ENCODE measurements around the gene PIPOX. TPM values are rescaled to one million over a fixed set of nuclear protein-coding genes. Genes with fewer than 3 reads are reported as not detected.

PIPOX gene
- total and polyA plus RNA-seq, 8 donors: 1.1 to 3.3 (median 2.2) TPM

GRCh38 chr17:29024316-29024952, 18.5 kb upstream of the PIPOX start:
- Histone ChIP-seq H3K36me3 (no peaks in the 10 kb centered on the region), H3K27ac (no peak overlapping the region), H3K4me1 (peaks cover 0 to 7% of the 10 kb centered on the region in 2 donors), H3K9me3 (no peaks in the 10 kb centered on the region), H3K4me3 (no peak overlapping the region), H3K27me3 (peaks cover 14 to 55% of the 10 kb centered on the region in 2 donors)
- DNase-seq (no peak), ATAC-seq (no peak)
- TF ChIP-seq CTCF (IDR thresholded peaks at IDR 0.05): no peak
- intact Hi-C loops (cut with DNase I): no loop called here

GRCh38 chr17:29031488-29031887, 11.5 kb upstream of the PIPOX start:
- Histone ChIP-seq H3K9me3 (peaks cover 0 to 17% of the 10 kb centered on the region in 2 donors), H3K4me1 (peaks cover 0 to 3% of the 10 kb centered on the region in 2 donors), H3K27ac (no peak overlapping the region), H3K4me3 (no peak overlapping the region), H3K36me3 (no peaks in the 10 kb centered on the region), H3K27me3 (peaks cover 6 to 69% of the 10 kb centered on the region in 2 donors)
- DNase-seq: no peak
- TF ChIP-seq CTCF (IDR thresholded peaks at IDR 0.05): no peak
- intact Hi-C loops (cut with DNase I): no loop called here
- ATAC-seq: peak; percentile 23

DNA sequence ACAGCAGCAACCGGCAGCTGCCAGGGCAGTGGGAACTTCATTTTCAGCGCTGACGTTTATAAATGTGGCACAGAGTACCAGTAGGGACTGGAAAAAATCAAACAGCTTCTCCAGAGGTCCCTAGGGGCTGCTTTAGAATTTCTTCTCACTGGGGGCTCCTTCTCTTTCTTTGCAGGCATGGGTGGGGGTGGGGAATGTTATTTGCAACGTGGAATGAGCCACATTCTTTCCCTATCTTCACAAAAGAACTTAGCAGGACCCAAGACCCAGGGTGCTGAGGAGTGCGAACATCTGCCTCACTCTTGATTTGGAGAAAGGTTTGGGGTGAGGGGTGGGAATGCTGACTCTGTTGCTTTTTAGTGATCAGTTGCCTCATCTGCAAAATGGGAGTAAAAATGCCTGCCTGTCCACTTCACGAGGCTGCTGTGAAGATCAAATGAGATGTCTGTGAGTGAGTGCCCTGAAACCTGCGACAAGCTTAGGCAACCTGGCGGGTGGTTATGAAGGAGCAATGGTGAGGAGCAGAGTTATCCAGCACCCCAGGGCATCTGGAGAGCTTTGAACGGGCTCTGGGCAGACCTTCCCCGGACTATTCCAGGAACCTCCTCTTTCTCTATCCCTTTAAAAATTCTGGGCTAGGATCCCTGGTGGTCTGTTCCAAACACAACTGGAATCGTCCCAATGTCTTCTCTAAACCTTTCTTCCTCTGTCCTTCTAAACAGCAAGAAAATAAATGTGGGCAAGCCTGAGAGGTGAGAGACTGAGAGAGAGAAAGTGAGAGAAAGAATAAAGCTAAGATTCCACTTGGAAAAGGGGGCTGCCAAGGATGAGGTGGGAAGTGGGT, 10.7 kb upstream of the PIPOX start:
- peaks cover 6 to 75% of the 10 kb centered on the region in 2 donors for H3K27me3 ChIP-seq
- H3K27ac ChIP-seq: no peak overlapping the region
- TF ChIP-seq CTCF (IDR thresholded peaks at IDR 0.05): no peak

DNA sequence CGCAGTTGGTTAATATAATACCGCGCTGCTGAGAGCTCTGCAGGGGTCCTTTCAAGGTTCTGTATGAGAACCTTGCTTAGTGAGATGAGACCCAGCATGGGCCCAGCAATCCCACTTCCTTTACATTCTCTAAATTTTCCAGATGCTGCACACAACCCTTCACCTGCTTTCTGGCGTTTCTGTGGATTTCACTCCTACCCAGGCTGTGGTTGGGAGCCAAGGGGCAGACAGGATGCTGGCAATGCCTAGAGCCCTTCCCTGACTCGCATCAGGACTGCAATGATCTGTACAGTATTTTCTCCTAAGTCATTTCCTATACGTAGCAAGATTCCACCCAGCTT, 10.1 kb upstream of the PIPOX start:
- ATAC-seq (no peak), DNase-seq (no peak)
- Histone ChIP-seq H3K27ac (no peak overlapping the region), H3K4me1 (peaks cover 0 to 3% of the 10 kb centered on the region in 2 donors), H3K36me3 (no peaks in the 10 kb centered on the region), H3K27me3 (peaks cover 6 to 75% of the 10 kb centered on the region in 2 donors), H3K4me3 (no peak overlapping the region), H3K9me3 (peaks cover 0 to 17% of the 10 kb centered on the region in 2 donors)
- TF ChIP-seq CTCF (IDR thresholded peaks at IDR 0.05): no peak
- intact Hi-C loops (cut with DNase I): no loop called here

More for the DNA sequence above, 10.7 kb upstream of the PIPOX start:
- Histone ChIP-seq H3K4me3 (no peak overlapping the region), H3K36me3 (no peaks in the 10 kb centered on the region), H3K9me3 (peaks cover 0 to 17% of the 10 kb centered on the region in 2 donors), H3K4me1 (peaks cover 0 to 3% of the 10 kb centered on the region in 2 donors)
- ATAC-seq (no peak), DNase-seq (no peak)
- intact Hi-C loops (cut with DNase I): no loop called here

GRCh38 chr17:29034510-29034909, 8.4 kb upstream of the PIPOX start:
- peaks cover 6 to 84% of the 10 kb centered on the region in 2 donors for H3K27me3 ChIP-seq
- H3K9me3 ChIP-seq: peaks cover 0 to 17% of the 10 kb centered on the region in 2 donors
- intact Hi-C loops (cut with DNase I): no loop called here
- DNase-seq (no peak), ATAC-seq (no peak)
- no peak overlapping the region for H3K4me3 ChIP-seq
- TF ChIP-seq CTCF (IDR thresholded peaks at IDR 0.05): no peak
- no peaks in the 10 kb centered on the region for H3K36me3 ChIP-seq
- peaks cover 0 to 3% of the 10 kb centered on the region in 2 donors for H3K4me1 ChIP-seq
- H3K27ac ChIP-seq: no peak overlapping the region

Data from left lung (tissue), 10 donors.